HK-2 (cell line): ENCODE results near the gene UBE2V1.
A peak's percentile ranks its signal among the peaks of the same experiment; 100 is the strongest.
"Not testable (repeated sequence)": the region's sequence is repeated elsewhere in the genome, so short reads cannot be mapped to it uniquely, and the experiment has no call there.

Experiments used
- DNase-seq: peaks from one replicate; pipeline ENCODE4 v3.0.0-alpha.2; 2018; ENCODE audit not compliant: unreplicated experiment

The UBE2V1 gene

DNA sequence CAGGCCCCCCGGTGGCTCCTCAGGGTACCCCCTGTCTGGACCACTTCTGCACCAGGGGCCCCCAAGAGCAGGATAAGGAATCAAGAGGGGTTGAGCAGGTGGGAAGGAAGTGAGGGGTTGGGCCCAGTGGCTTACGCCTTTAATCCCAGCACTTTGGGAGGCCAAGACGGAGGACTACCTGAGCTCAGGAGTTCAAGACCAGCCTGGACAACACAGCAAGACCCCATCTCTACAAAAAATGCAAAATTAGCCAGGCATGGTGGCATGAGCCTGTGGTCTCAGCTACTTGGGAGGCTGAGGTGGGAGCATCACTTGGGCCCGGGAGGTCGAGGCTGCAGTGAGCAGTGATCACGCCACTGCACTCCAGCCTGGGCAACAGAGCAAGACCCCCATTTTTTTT, 49.2 kb downstream of the UBE2V1 start:
- DNase-seq = not testable (repeated sequence)

DNA sequence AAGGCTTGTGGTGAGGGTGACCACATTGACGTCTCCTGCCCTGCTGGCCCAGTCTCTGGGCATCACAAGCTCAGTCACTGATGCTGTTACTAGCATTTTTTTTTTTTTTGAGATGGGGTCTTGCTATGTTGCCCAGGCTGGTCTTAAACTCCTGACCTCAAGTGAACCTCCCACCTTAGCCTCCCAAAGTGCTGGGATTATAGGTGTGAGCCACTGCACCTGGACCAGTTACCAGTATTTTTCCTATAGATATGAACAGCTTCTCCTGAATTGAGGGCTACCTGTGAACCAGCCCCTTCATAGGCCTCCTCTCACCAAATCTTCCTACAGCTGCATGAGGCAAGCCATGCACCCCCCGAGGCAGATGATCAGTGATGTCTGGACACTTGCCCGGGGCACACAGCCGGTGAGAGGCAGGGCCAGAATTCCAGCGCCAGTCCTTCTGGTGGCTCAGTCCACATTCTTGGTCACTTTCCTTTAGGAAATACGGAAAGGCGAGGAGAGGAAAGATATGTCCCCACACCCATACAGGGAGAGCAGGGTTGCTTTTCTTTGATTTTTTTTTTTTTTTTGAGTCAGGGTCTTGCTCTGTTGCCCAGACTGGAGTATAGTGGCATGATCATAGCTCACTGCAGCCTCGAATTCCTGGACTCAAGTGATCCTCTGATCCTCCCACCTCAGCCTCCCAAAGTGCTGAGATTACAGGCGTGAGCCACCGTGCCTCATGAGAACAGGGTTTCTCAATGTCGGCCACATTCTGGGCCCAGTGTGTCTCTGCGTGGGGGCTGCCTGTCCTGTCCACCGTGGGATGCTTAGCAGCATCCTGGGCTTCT, 50.7 kb downstream of the UBE2V1 start:
- no peak for DNase-seq

DNA sequence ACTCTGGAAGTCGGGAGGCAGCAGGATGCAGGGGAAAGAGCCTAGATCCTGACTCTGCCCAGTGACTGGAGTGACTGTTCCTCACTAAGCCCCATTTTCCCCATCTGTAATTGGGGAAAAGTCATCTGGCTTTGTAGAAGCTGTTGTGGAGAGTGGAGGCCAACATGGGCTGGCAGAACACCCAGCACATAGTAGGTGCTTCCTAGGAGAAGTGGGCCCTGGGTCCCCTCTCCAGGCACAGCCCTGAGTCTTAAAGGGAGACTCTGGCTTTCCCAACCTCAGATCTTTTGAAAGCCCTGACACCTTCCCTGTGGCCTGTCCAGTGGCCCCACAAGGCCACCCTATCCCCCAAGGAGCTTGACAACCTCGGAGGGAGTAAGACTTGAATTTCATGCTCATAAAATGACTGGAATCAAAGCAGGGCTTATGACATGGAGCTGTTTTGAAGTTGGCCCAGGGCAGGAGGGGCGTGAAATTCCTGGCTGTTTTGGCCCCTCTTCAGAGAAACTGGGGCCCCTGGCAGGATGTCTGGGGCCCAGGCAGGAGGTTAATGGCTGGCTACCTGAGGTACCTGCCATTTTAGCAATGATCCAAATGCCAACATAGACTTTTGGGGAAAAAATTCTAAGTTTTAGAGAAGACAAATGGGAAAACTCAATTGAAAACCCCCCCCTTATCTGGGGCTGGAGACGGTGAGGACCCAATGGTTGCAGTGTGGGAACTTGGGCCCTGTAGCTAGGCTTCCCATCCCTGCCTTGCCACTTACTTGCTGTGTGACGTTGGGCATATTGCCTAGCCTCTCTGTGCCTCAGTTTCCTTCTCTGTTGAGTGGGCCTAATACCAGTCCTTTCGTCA, 51.6 kb downstream of the UBE2V1 start:
- no peak for DNase-seq

DNA sequence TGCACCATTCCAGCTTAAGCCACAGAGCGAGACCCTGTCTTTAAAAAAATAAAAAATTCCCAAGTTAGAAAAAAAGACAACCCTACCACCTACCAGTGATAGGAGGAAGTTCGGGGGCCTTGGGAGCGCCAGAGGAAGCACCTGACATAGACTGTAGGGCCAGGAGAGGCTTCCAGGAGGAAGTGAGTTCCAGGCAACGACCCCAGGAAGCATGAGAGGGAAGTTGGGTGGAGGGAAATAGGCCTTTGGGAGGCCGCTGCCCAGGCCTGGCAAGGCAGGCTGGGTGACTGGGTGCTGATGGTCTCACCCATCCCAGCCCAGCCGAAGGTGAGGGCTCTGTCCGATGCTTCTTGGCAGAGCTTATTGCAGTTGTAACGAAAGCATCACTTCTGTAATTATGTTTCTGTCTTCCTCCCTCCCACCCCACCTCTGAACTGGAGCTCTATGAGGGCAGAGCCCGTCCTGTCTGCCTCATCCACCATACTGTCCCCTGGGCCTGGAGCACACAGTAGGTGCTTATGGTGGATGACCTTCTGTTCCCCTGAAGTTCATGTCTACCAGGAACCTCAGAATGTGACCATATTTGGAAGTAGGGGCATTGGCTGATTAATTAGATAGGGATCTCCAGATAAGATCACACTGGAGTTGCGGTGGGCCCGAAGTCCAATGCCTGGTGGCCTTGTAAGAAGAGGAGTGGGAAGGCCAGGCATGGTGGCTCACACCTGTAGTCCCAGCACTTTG, 54.1 kb downstream of the UBE2V1 start:
- no peak for DNase-seq

DNA sequence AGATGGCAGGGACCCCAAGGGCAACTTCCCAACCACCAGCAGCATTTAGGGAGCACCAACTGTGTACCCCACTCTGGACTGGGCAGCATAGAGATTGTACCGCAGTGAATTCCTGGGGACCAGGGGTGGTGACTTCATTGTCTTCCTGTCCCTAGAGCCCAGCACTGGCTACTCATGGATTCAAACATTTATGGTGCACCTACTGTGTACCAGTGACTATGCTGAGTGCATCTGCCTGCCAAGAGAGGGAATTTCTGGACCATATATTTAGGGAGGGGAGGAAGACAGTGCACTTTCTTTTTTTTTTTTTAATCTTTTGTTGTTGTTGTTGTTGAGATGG, 55.3 kb downstream of the UBE2V1 start:
- DNase-seq = no peak

DNA sequence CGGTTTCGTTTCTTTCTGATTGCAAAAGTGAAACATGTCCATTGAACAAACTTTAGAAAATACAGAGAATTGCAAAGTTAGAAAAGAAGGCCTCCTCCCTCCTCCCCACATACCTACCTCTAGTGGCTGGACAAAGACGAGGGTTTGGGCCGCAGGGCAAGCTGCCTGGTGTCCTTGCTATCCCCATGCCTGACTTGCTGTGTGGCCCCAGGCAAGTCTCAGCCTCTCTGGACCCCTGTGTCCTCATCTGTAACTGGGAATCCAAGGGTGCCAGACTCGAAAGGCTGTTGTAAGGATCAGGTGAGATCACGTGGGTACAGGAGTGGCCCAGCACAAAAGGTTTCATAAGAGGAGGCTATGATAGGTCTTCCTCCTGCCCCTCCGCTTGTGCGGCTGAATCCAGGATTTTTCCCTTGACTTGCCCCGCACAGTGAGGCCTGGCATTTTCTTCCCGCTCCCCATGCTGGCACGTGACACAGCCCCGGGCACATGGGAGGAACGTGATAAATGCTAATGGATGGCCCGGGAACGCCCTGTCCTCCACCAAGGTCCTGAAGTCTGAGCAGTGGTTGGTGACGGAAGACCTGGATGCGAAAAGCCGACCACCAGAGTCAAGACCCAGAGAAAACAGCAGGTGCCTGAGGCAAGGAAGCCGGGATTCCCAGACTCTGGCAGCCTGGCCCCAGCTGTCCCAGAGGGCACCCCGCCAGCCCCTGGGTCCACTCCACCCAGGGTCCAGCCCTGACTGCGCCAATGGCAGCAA, 55.8 kb downstream of the UBE2V1 start:
- no peak for DNase-seq

DNA sequence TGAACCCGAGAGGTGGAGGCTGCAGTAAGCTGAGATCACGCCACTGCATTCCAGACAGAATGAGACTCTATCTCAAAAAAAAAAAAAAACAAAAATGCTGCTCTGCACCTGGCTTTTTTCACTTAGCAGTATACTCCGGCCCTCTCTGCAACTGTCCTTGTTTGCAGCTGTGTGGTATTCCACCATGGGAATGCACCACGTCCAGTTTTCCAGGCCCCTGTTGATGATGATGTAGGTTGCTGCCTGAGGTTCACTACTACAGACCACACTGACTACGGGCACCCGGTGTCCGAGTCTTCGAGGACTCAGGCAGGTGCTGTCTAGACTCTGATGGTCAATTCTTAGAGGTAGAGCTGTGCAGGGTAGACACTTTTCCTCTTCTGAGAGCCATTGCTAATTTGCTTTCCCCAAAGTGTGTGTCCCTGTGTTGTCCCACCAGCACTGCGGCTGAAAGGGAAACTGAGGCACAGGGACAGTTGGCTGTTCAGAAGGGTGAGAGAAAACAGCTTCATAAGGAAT, 56.5 kb downstream of the UBE2V1 start:
- DNase-seq = no peak

DNA sequence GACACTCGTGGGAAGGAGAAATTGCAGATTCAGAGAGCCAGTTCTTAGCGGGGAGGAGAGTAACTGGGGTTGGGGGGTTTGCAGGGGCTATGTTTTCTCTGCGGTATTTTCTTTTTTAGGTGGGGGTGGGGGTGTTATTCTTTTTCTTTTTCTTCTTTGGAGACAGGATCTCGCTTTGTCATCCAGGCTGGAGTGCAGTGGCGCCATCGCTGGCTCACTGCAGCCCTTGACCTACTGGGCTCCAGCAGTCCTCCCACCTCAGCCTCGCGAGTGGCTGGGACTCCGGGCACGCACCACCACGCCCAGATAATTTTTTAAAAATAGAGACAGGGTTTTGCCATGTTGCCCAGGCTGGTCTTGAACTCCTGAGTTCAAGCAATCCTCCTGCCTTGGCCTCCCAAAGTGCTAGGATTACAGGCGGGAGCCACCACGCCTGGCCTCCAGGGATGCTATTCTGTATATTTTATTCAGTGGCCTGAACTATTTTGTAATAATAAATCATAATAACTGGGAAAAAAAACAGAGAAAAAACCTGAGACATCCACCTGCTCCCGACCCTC, 57.3 kb downstream of the UBE2V1 start:
- DNase-seq = peak; percentile 54

DNA sequence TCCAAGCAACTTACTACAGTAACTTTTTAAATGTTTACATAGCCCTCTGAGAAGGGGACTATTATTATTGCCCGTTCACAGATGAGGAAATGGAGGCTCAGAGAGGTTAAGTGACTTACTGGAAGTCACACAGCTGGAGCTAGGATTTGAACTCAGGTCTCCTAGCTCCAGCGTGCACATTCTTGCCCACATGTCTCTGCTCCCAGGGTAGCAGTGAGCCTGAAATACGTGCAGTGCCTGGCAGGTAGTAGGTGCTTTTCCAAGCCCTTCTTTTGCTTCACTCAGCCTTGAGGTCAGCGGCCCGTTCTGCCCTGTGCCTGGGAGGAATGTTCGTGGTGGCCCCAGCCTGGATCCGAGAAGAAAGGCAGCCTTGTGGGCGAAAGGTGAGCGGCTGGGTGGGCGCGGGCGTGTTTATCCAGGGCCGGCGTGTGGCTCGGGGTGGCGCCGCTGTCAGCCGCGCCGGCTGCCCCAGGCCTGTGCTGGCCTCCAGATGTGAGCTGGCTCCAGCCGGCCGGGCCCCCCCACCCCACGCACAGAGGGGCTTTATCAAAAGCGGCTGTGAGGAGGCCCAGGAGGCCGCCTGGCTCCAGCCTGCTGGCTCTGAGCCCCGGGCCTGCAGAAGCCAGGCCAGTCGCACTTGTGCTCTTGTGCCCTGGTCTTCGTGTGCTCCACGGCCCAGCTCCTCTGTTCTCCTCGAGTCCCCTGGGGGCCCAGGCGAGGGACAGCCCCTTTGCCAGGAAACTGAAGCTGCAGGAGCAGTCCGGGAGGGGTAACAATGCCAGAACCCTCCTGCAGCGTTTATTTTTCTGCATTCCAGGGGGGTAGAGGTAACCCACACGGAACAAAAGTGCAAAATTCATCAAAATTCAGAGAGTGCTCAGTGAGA, 58.1 kb downstream of the UBE2V1 start:
- DNase-seq = peak; percentile 89

DNA sequence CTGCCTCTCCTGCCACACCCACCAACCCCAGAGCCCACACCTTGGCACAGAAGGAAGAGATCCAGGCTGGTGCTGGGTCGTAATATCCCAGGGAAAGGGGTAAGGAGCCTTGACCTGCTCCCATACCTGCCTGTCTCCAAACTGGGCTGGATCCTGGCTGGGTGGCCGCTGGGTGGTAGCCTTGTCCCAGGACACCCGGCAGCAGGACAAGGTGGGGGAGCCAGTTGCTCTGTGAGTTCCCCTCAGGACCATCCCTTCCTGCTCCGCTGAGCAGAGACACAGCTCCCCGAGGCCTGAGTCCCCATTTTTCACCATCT, 58.8 kb downstream of the UBE2V1 start:
- no peak for DNase-seq

DNA sequence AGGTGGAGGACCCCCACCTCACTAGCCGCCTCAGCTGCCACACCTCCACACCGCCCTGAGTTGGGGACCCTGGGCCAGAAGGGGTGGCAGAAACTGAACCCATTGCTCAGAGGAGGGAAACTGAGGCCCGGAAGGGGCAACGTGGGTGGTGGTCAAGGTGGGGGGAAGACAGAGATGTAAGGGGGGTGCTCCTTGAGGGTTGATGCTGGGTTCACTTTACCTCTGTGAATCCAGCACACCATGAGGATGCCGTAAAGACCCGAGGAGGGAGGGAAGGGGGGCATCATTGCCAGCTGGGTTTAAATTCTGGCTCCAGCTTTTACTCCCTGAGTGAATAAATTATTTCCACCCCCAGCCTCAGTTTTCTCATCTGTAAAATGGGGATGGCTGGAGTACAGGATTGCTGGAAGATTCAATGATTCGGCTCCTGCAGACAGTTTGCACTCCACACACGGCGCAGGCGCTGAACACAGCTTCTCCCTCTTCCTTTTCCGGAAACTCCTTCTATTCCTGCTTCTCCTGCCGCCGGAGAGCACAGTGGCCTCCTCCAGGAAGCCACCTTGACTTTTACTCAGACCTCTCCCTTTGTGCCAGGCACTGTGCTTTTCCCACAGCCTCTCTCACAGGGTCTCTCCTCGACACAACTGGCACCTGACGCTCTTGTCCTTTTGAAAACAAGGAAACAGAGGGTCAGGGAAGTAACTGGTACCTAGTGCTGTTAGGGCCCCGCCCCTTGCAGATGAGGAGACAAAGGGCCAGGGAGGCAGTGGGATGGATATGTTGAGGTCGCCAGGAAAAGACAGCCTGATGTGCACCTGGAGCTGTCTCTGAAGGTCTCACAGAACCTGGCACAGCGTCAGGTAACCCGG, 59.4 kb downstream of the UBE2V1 start:
- no peak for DNase-seq

DNA sequence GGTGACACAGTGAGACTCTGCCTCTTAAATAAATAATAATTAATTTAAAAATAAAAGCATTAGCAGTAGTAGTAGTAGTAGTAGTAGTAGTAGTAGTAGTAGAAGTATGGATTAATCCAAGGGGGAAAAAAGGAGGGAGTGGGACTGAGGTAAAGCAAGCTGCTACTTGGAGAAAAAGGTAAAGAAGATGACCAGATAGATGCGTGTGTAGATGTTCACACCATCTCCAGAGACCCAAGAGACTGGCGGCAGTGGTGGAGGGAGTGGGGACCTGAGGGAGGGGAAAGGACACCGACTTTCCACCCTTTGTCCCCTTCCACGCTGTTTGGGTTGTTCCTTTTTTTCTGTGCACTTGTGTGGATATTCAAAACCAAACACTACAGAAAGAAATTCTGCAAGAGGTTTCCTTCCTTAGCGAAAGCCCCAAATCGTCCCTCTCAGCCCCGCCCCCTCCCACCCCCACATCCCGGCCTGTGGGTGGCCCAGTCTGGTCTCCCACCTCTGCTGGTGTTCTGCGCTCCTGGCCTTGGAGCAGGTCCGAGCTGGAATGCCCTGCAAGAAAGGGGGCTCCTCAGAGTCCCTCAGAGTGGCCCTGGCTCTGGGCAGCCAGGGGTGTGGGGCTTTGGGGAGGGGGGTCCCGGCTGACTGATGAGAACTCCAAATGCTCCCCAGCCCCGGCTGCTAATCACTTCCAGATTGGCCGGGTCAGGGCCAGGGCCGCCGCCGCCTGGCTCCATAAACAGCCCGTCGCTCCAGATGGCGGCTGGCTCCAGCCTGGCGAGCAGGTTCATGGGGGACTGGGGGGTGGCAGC, 60.2 kb downstream of the UBE2V1 start:
- DNase-seq = no peak

DNA sequence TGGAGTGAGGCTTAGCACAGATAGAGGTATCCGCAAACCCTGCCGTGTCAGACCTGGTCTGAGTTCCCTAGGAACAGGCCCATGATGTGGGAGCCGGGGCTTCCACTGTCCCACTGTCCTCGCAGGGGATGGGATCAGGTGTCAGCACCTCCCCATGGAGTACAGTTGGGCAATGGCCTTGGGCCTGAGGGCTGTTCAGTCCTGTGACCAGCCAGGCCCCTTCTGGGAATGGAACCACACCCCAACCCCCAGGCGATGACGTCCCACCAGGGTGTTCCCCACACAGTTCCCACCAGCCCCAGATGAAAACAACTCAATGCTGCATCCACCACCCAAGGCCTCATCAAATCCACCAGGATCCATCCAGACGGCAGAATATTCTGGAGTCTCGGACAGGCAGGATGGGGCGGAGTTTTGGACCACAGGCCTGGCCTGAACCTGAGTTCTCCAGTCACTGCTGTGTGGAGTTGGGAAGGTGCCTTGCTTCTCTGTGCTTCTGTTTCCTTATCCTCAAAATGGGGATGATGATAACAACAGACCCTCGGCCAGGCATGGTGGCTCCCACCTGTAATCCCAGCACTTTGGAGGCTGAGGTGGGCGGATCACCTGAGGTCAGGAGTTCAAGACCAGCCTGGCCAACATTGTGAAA, 62.2 kb downstream of the UBE2V1 start:
- DNase-seq = no peak

DNA sequence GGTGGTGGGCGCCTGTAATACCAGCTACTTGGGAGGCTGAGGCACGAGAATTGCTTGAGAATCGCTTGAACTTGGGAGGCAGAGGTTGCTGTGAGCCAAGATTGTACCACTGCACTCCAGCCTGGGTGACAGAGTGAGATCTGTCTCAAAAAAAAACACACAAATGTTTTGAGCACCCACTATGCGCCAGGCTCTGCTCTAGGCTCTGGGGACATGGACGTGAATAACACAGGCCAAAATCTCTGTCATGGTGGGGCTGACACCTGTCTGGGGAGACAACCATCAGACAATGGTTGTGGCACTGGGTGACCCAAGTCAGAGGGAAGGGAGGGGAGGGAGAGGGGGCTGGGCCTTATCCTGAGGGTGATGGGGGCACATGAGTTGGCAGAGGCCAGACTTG, 62.7 kb downstream of the UBE2V1 start:
- DNase-seq = no peak

DNA sequence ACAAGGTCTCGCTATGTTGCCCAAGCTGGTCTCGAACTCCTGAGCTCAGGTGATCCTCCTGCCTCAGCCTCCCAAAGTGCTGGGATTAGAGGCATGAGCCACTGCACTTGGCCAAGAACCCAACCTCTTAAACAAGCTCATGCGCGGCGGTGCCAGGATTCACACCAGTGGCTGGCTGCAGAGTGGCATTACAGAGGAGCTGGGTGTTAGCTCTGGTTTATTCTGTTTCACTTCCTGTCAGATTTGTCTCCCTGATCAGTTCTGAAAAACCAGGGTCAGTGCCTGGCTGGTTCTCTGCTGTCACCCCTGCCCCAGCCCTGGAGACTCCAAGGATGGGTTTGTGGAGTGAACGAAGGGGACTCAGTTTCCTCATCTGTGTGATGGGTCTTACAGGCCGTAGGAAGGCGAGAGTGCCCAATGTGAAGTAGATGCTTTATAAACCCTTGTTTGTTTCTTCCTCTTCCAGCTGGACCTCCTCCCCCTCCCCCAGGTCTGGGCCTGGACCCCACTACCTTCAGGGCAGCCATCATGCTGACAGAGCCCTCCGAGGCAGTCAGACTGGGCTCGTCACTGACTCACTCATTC, 63.4 kb downstream of the UBE2V1 start:
- no peak for DNase-seq

DNA sequence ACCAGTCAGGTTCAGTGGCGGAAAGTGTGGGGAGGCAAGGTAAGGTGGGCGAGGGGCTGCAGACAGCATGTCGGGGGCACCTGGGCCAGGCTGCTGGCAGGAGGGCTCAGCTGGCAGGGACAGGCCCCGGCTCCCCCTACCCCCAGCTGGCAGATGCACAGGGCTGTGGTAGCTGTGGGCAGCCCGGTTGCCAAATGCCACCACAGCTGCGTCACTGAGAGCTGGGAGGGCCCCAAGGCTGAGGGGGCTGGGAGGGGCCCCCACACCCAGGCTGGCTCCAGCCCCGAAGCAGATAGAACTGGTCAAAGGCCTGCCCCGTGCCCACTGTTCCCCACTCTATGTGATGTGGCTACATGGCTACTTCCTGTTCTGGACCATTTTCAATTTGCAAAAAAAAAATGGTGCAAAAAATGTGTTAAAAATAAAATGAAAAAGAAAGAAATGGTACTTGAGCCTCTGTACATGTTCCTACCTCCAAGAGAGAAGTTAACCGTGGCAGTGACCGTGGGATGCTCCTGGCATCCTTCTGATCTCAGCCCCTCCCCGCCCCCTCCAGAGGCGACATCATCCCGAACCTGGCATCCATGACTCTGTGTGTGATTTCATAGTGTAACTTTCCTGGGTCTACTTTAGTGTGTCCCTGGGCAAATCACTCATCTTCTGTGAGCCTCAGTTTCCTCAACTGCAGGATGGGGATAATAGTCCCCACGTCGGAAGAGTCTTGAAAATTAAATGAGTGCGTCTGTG, 64.4 kb downstream of the UBE2V1 start:
- DNase-seq = no peak
